Epithelial cell of prostate (primary cell): ENCODE measurements around the gene PARD6B.

Source experiments
- DNase-seq: peaks from one replicate; pipeline ENCODE4 v3.0.0-alpha.2; 2011; ENCODE audit warnings: low read depth, low spot score
- H3K27ac ChIP-seq: fragments of 450-650 bp; 2 replicates; pipeline ENCODE4 v1.5.1; 2017; ENCODE audit warnings: mild to moderate bottlenecking

The PARD6B gene

DNA sequence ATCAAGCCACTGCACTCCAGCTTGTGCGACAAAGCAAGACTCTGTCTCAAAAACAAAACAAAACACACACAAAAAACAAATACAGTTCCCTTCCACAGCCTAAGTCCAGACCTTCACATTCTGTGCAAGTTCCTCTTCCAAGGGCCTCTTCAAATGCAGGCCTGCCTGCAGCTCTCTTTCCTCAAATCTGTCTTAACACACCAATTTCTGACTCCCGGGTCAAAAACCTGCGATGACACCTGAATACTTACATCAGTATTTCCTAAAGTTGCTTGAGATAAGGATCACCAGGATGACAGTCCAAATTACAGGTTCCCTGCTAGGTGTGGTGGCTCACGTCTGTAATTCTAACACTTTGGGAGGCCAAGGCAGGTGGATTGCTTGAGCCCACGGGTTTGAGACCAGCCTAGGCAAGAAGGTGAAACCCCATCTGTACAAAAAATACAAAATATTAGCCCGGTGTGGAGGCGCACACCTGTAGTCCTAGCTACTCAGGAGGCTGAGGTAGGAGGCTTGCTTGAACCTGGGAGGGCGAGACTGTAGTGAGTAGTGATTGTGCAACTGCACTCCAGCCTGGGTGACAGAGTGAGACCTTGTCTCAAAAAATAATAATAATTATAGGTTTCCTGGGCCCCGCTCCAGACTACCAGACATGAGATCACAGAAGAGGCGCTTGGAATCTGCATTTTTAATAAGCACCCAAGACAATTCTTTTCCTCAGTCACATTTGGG, 8.8 kb upstream of the PARD6B start:
- no peak overlapping the region for H3K27ac ChIP-seq
- DNase-seq: no peak

DNA sequence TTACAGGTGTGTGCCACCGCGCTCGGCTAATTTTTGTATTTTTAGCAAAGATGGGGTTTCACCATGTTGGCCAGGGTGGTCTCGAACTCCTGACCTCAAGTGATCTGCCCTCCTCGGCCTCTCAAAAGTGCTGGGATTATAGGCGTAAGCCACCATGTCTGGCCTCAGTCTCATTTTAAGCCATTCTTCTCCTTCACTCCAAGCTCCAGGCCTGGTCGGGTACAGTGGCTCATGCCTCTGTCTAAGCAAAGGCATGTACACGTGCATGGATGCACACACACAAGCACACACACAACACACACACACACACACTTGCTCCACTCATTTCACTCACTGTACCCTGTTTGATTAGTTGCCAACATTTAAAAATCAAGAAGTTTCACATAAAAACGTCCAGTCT, 7.7 kb upstream of the PARD6B start:
- DNase-seq: no peak
- no peak overlapping the region for H3K27ac ChIP-seq

- no peak for DNase-seq
- peak overlapping the region; percentile 58 for H3K27ac ChIP-seq
Observed at GRCh38 chr20:50724112-50724725, 7.2 kb upstream of the PARD6B start.

DNA sequence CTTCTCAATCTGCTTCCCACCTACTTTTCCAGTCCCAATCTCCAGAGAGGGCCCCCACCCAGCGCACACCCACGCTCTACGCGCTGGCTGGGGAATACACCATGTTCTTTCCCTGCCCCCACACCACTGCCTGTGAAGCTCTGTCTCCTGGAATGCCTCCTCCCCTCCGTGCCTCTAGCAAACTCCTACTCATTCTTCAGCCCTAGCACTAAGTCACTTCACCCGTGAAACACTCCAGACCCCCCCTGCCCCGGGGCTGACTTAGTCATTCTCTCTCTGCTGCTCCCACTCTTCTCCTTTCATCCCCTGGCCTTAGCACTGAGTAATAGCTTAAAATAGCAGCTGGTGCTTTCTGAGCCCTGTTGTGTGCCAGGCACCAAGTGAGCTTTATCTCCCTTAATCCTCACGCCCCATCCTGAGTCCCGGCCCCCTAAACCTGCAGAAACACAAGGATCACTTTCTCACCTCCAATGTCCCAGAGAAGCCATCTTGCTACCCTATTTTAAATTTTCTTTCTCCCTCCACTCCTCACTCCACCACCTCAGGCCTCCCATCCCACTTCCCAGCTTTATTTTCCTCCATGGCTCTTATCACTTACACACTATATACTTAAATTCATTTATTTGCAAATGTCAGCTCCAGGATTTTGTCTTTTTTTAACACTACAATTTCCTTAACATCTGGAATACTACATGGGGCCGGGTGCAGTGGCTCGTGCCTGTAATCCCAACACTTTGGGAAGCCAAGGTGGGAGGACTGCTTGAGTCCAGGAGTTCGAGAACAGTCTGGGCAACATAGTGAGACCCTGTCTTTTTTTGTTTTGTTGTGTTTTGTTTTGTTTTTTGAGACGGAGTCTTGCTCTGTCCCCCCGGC, 6.3 kb upstream of the PARD6B start:
- DNase-seq: peak; percentile 87
- H3K27ac ChIP-seq: peak overlapping the region; percentile 58

DNA sequence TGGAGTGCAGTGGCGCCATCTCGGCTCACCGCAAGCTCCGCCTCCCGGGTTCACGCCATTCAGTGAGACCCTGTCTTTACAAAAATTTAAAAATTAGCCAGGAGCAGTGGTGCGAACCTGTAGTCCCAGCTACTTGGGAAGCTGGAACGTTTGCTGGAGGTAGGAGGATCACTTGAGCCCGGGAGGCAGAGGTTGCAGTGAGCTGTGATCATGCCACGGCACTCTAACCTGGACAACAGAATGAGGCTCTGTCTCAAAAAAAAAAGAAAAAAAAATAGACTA, 5.7 kb upstream of the PARD6B start:
- H3K27ac ChIP-seq: peak overlapping the region; percentile 58
- DNase-seq: no peak

DNA sequence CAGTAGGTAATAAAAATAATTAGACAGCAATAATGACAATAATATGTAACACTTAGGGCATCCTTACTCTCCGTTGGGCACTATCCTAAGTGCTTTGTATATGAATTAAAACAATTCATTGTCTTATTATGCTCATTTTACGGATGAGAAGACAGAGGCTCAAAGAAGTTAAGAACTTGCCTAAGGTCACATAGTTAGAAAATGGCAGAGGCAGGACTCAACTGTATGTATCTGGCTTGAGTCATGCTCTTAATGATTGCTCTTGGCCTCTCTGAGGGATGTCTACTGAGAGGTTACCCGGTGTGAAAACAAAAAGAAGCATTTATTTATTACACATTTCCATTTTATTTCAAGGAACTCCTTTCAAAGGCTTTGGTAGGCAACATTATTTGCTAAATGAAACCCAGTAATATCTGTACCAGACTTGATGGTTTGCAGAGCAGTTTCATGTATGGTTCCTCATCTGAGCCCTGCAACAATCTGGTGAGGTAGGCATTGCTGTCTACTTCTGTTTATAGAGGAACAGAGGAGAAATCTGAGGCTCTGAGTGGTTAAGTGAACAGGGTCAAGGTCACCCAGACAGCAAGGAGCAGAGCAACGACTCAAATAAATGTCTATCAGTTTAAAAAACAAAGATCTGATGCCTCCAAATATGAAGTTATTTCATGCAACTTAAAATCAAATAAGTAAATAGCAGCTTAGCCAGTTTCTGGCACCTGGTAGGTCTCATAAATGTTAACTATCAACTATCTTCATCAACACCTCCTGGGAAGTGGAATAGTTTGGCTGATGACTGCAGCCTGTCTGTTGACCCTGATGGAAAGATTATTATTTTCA, 4.2 kb upstream of the PARD6B start:
- no peak for DNase-seq
- peak overlapping the region; percentile 100 for H3K27ac ChIP-seq

- peak overlapping the region; percentile 100 for H3K27ac ChIP-seq
- DNase-seq: no peak
Observed at GRCh38 chr20:50727792-50728485, 3.4 kb upstream of the PARD6B start.

- peak overlapping the region; percentile 100 for H3K27ac ChIP-seq
- DNase-seq: no peak
Observed at GRCh38 chr20:50728486-50728980, 2.8 kb upstream of the PARD6B start.

DNA sequence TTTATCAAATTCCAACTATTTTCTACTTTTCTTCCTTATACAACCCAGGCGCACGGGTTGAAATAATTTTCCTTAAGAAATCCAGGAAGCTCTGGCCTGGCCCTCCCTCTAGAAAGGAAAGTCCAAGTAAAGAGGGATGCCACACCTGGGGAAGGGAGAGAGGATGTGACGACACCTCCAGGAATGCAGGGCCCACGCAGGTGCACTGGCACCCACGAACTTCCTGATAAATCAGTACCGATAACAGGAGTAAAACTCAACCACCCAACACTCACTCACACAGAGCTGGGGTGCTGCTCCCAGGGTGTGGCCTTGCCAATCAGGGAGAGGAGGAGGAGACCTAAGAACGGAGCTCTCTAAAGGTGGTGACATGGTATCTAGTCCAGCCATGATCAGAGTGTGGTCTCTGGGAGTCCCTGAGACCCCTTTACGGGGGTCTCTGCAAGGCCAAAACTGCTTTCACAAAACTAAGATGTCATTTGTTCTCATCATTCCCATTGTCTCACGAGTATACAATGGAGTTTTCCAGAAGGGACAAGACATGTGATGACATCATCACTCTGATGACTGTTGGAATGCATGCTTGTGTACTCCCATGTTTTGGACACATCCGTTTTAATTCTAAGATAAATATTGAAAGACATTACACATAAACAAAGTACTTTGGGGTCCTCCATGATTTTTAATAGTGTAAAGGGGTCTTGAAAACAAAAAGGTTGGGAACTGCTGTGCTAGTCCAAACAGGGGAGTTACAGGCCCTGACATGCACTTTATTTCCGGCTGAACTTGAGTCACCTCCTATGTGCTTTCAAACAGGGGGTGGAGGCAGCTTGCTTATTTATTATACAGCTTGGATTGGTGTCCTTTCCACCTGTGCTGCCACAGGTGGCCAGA, 2.2 kb upstream of the PARD6B start:
- DNase-seq: peak; percentile 85
- peak overlapping the region; percentile 100 for H3K27ac ChIP-seq

DNA sequence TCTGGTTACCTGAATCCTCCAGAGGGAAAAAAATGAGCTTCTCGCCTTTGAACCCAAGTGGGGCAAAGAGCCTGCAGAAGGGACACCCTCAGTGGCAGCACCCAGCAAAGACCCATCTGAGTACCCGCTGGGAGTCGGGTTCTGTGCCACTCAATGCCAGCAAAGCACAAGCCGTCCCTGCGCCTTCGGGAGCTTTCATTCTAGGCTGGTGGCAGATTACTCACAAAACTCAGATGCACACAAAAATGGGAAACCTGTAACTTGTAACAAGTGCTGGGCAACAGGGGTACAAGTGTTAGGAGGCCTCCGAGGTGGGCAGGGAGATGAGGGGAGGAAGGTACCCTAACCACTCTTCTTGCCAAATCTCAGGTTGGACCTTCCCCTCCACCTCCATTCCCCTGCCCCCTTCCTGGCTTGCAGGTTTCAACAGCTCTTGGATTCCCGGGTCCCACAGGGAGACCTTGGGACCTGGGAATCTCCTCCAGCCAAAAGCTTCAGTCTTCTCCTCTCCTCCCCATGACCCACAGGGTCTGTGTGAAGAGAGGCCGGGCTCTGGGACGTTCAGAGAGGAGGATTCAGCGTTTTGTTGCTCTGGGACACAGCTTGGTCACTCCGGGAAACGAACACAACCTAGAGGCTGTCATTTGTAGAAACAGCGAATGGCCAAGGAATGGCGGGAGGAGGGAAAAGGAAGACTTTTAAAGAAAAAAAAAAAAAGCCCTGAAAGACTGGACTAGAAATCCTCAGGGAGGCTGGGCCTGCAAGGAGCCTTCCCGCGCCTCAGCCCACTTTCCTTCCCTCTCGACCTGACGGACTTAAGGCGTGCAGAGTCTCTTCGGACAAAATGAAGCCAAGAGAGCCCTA, 1.2 kb upstream of the PARD6B start:
- no peak for DNase-seq
- peak overlapping the region; percentile 100 for H3K27ac ChIP-seq

DNA sequence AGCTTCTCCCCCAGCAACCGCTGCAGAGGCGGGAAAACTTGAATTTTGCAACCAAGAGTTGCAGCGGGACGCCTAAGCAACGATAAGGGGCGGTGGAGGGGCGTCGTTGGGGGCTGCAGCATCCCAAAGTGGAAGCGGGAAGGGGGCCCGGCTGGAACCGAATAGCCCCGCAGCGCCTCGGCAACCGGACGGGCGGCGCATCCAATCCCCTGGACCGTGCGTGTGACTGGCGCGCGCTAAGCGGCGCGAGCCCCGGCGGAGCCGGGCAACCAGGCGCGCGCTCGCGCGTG, 670 bp upstream of the PARD6B start:
- no peak for DNase-seq
- H3K27ac ChIP-seq: peak overlapping the region; percentile 100

- peak overlapping the region; percentile 100 for H3K27ac ChIP-seq
- no peak for DNase-seq
Observed at GRCh38 chr20:50731930-50732690, 730 bp downstream of the PARD6B start.

GRCh38 chr20:50733644-50734349, 2.4 kb downstream of the PARD6B start:
- DNase-seq: no peak
- H3K27ac ChIP-seq: peak overlapping the region; percentile 100

DNA sequence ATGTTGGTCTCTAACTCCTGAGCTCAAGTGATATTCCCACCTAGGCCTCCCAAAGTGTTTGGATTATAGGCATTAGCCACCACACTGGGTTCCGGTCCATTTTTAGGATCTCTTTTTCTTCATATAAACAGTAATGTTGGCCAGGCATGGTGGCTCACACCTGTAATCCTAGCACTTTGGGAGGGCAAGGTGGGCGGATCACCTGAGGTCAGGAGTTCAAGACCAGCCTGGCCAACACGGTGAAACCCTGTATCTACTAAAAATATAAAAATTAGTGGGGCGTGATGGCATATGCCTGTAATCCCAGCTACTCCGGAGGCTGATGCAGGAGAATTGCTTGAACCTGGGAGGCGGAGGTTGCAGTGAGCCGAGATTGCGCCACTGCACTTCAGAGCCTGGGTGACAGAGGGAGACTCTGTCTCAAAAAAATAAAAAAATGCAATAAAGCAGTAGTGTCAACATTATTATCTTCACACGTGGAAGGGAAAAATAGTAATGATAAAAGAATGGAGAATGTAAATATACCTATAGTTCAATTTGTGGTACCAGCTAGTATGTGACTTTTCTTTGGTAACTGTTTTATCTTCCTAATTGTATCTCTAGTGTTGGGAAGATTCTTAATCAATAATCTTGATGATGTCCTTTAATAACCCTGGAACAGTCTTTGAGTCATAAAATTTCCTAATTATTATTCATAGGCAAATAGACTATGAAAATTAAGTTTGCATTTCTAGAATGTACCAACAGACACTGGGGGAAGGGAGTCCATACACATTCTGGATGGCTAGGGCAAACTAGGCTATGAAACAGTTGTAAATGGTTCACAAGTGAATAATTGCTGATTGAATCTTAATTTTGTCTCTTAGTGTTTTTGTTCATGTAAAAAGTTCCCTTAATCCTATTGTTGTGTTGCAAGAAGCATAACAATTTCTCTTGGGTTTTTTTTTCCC, 3.6 kb downstream of the PARD6B start:
- H3K27ac ChIP-seq: peak overlapping the region; percentile 100
- no peak for DNase-seq

- H3K27ac ChIP-seq: peak overlapping the region; percentile 100
- no peak for DNase-seq
Observed at GRCh38 chr20:50735813-50736212, 4.4 kb downstream of the PARD6B start.

GRCh38 chr20:50737352-50737751, 6.0 kb downstream of the PARD6B start:
- H3K27ac ChIP-seq: no peak overlapping the region
- no peak for DNase-seq
